Stimulated activated CD4-positive, alpha-beta T cell treated with anti-CD3 and anti-CD28 coated beads, Interleukin-12 subunit alpha, Interleukin-12 subunit beta, amount 100 ng/mL, for 48 hours (primary cell): ENCODE results near the gene KCNJ12.

Experiments
- DNase-seq, 3 donors: peaks; one replicate each; pipeline ENCODE4 v3.0.0-alpha.2; 2020; ENCODE audit warnings: low read depth in 2 of 3, low spot score in 1 of 3

The KCNJ12 gene

GRCh38 chr17:21365016-21365415, 11.1 kb upstream of the KCNJ12 start:
- no peak for DNase-seq

GRCh38 chr17:21368545-21369246, 7.5 kb upstream of the KCNJ12 start:
- DNase-seq = no peak

- DNase-seq = no peak
These were observed 6.8 kb upstream of the KCNJ12 start for GRCh38 chr17:21369395-21369794.

- no peak for DNase-seq
These were observed 5.7 kb upstream of the KCNJ12 start for GRCh38 chr17:21370430-21370829.

- DNase-seq = no peak
These were observed 4.6 kb upstream of the KCNJ12 start for GRCh38 chr17:21371511-21372081.

- no peak for DNase-seq
These were observed 3.8 kb upstream of the KCNJ12 start for GRCh38 chr17:21372256-21372954.

- DNase-seq = no peak
These were observed 3.1 kb upstream of the KCNJ12 start for GRCh38 chr17:21373036-21373435.

- DNase-seq = no peak
These were observed 2.3 kb upstream of the KCNJ12 start for GRCh38 chr17:21373696-21374440.

- DNase-seq = no peak
These were observed 1.6 kb upstream of the KCNJ12 start for GRCh38 chr17:21374441-21375161.

- no peak for DNase-seq
These were observed 996 bp upstream of the KCNJ12 start for GRCh38 chr17:21375162-21375560.

- no peak for DNase-seq
These were observed 438 bp upstream of the KCNJ12 start for GRCh38 chr17:21375757-21376080.

- DNase-seq = no peak
These were observed 868 bp downstream of the KCNJ12 start for GRCh38 chr17:21376759-21377690.

GRCh38 chr17:21377705-21378396, 1.7 kb downstream of the KCNJ12 start:
- no peak for DNase-seq

- no peak for DNase-seq
These were observed 2.4 kb downstream of the KCNJ12 start for GRCh38 chr17:21378553-21378952.

- DNase-seq = no peak
These were observed 3.0 kb downstream of the KCNJ12 start for GRCh38 chr17:21379080-21379711.

- no peak for DNase-seq
These were observed 4.5 kb downstream of the KCNJ12 start for GRCh38 chr17:21380659-21381058.

GRCh38 chr17:21381076-21381706, 5.0 kb downstream of the KCNJ12 start:
- no peak for DNase-seq
